ENCODE results near the gene S100A14. TPM values are rescaled to one million over a fixed set of nuclear protein-coding genes. Genes with fewer than 3 reads are reported as not detected.

S100A14 gene
- total and polyA plus RNA-seq, 2 of the 13 experiments (the other 11 are each of a cell fraction or from before 2014, with no cell fraction given), result 1.4 to 7.7 TPM

DNA sequence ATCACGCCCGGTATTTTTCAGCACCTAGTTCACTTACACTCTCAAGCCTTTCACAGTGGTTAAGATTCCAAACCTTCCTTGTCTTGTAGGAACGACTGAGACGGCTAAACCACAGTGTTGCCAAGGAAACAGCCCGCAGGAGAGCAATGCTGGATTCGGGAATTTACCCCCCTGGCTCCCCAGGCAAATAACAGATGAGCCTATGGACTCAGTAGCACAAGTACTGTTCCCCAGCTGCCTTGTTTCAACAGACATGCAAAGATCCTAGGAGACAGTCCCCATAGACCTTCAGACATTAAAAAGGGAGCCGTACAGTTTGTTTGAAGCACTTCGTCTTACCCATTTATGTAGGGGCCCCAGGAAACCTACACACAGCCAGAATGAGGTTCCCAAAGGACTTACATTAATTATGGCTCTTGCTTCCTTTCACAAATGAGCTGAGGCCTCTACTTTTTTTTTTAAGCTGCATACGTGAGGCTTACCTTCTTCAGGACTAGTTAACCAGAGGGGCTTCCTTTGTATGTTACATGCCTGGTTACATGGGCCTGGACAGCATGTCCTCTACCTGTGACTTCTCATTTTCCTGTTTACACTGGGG is 45.1 kb upstream of the S100A14 start (continued):
- TF ChIP-seq, protein P1, sequence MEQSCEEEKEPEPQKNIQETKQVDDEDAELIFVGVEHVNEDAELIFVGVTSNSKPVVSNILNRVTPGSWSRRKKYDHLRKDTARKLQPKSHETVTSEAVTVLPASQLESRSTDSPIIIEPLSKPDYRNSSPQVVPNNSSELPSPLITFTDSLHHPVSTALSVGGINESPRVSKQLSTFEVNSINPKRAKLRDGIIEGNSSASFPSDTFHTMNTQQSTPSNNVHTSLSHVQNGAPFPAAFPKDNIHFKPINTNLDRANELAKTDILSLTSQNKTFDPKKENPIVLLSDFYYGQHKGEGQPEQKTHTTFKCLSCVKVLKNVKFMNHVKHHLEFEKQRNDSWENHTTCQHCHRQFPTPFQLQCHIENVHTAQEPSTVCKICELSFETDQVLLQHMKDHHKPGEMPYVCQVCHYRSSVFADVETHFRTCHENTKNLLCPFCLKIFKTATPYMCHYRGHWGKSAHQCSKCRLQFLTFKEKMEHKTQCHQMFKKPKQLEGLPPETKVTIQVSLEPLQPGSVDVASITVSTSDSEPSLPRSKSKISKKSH (CRISPR knock-in tag; IDR thresholded peaks at IDR 0.05; ENCODE audit: borderline replicate concordance), result no peak
- TF ChIP-seq ZNF235 (CRISPR knock-in tag; IDR thresholded peaks at IDR 0.05; ENCODE audit: borderline replicate concordance), result no peak
- TF ChIP-seq POLR2G (IDR thresholded peaks at IDR 0.05; ENCODE audit: low read depth, low read length), result peak; percentile 71
- TF ChIP-seq, protein P2, sequence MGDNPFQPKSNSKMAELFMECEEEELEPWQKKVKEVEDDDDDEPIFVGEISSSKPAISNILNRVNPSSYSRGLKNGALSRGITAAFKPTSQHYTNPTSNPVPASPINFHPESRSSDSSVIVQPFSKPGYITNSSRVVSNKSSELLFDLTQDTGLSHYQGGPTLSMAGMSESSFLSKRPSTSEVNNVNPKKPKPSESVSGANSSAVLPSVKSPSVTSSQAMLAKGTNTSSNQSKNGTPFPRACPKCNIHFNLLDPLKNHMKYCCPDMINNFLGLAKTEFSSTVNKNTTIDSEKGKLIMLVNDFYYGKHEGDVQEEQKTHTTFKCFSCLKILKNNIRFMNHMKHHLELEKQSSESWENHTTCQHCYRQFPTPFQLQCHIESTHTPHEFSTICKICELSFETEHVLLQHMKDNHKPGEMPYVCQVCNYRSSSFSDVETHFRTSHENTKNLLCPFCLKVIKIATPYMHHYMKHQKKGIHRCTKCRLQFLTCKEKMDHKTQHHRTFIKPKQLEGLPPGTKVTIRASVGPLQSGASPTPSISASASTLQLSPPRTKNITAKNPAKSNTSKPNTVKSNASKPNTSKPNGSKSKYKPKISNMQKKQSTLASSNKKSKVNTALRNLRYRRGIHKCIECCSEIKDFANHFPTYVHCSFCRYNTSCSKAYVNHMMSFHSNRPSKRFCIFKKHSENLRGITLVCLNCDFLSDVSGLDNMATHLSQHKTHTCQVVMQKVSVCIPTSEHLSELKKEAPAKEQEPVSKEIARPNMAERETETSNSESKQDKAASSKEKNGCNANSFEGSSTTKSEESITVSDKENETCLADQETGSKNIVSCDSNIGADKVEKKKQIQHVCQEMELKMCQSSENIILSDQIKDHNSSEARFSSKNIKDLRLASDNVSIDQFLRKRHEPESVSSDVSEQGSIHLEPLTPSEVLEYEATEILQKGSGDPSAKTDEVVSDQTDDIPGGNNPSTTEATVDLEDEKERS (CRISPR knock-in tag; IDR thresholded peaks at IDR 0.05), result no peak
- no peak for TF ChIP-seq PITX1 (CRISPR knock-in tag; IDR thresholded peaks at IDR 0.05)
- no peak for TF ChIP-seq NR1H2 (CRISPR knock-in tag; IDR thresholded peaks at IDR 0.05; ENCODE audit: borderline replicate concordance, low read depth)
- TF ChIP-seq RBFOX2 (IDR thresholded peaks at IDR 0.05; ENCODE audit: low read depth, low read length), result no peak
- no peak for TF ChIP-seq ZNF570 (CRISPR knock-in tag; IDR thresholded peaks at IDR 0.05; ENCODE audit: borderline replicate concordance)
- TF ChIP-seq ZBTB3 (CRISPR knock-in tag; IDR thresholded peaks at IDR 0.05; ENCODE audit: borderline replicate concordance, low read depth), result no peak

All from HepG2 (cell line).